A549 (cell line): ENCODE data around the gene HS6ST1. TPM values are rescaled to one million over a fixed set of nuclear protein-coding genes. Genes with fewer than 3 reads are reported as not detected.

ENCODE experiments used
- ATAC-seq, 2 experiments: fragments of 200-7000 bp in 1 of 2; fragments of >200 bp in 1 of 2; cut with Nextera tagmentation in 1 of 2; cut with Tn5 transposase in 1 of 2; 3 replicates each; pipeline versions ENCODE4 v1.8.0 to v1.9.1; 2018 to 2020; ENCODE audit warnings: mild to moderate bottlenecking in 1 of 2, moderate library complexity in 1 of 2
- CTCF ChIA-PET: fragments of 300-600 bp; sonication (Branson Sonifier 250); formaldehyde crosslinking; extraction: SDS; loops from one replicate; lab custom pipeline; 2021; ENCODE audit warnings: antibody characterized with exemption, inconsistent platforms; lab: Yijun Ruan, JAX
- POLR2A ChIA-PET: fragments of 350-600 bp; formaldehyde crosslinking; extraction: SDS; loops from one replicate; lab custom pipeline; 2021; ENCODE audit warnings: antibody characterized with exemption, inconsistent platforms; lab: Yijun Ruan, JAX
- DNase-seq, 2 experiments: peaks; one replicate each; pipeline versions ENCODE4 v3.0.0 to v3.0.0-alpha.2; 2011 to 2016; ENCODE audit warnings: low read depth in 1 of 2, low spot score in 1 of 2
- FAIRE-seq: peaks from 2 replicates; lab custom pipeline; 2011; peaks lifted over from hg19 to GRCh38; lab: Jason Lieb, UNC
- H3K27ac ChIP-seq, 2 experiments: fragments of >200 bp; sonication (Bioruptor Twin); formaldehyde crosslinking; 3 replicates each; pipeline ENCODE4 v1.5.1; 2016 to 2017
- H3K4me1 ChIP-seq: fragments of >200 bp; sonication (Bioruptor Twin); formaldehyde crosslinking; 3 replicates; pipeline ENCODE4 v1.6.1; 2016
- H3K4me2 ChIP-seq: fragments of >200 bp; sonication (Bioruptor Twin); formaldehyde crosslinking; 3 replicates; pipeline ENCODE4 v1.6.1; 2016
- H3K4me3 ChIP-seq: fragments of >200 bp; sonication (Bioruptor Twin); formaldehyde crosslinking; 3 replicates; pipeline ENCODE4 v1.5.1; 2016
- H3K9me3 ChIP-seq: fragments of >200 bp; sonication (Bioruptor Twin); formaldehyde crosslinking; 3 replicates; pipeline ENCODE4 v1.6.1; 2016
- CEBPB ChIP-seq, 2 experiments: fragments of >200 bp in 1 of 2; sonication (Bioruptor Twin) in 1 of 2; formaldehyde crosslinking in 1 of 2; IDR thresholded peaks; 2 replicates each; pipeline ENCODE4 v1.6.1; 2012 to 2016
- CHD2 ChIP-seq: fragments of 150-350 bp; IDR thresholded peaks from 2 replicates; pipeline ENCODE4 v1.6.1; 2014; ENCODE audit warnings: low read length; ENCODE audit not compliant: partially characterized antibody
- FOSB ChIP-seq: fragments of 250-450 bp; sonication (Bioruptor Pico); IDR thresholded peaks from 2 replicates; pipeline ENCODE4 v1.5.0; 2020; ENCODE audit warnings: mild to moderate bottlenecking, moderate library complexity
- FOXS1 ChIP-seq: fragments of 250-450 bp; sonication (Bioruptor Pico); IDR thresholded peaks from 2 replicates; pipeline ENCODE4 v1.5.0; 2020; ENCODE audit warnings: mild to moderate bottlenecking, moderate library complexity
- GATA3 ChIP-seq: IDR thresholded peaks from 2 replicates; pipeline ENCODE4 v1.6.1; 2012; ENCODE audit warnings: borderline replicate concordance
- HEYL ChIP-seq: fragments of 250-450 bp; sonication (Bioruptor Pico); IDR thresholded peaks from 2 replicates; pipeline ENCODE4 v1.8.0; 2021; ENCODE audit warnings: mild to moderate bottlenecking, moderate library complexity
- JUNB ChIP-seq: fragments of >200 bp; sonication (Bioruptor Twin); formaldehyde crosslinking; IDR thresholded peaks from 2 replicates; pipeline ENCODE4 v1.6.1; 2016
- KDM1A ChIP-seq: fragments of 200-600 bp; sonication (generic); IDR thresholded peaks from 2 replicates; pipeline ENCODE4 v1.6.1; 2016; ENCODE audit warnings: low read depth, mild to moderate bottlenecking
- KDM5A ChIP-seq: fragments of 200-600 bp; sonication (generic); IDR thresholded peaks from 2 replicates; pipeline ENCODE4 v1.6.1; 2016; ENCODE audit warnings: antibody characterized with exemption, mild to moderate bottlenecking
- MAFK ChIP-seq: fragments of 450-650 bp; IDR thresholded peaks from 2 replicates; pipeline ENCODE4 v1.6.1; 2014; ENCODE audit not compliant: partially characterized antibody
- MAZ ChIP-seq: fragments of 150-350 bp; IDR thresholded peaks from 2 replicates; pipeline ENCODE4 v1.6.1; 2014; ENCODE audit warnings: antibody characterized with exemption, low read depth, low read length, borderline replicate concordance
- POLR2AphosphoS2 ChIP-seq: conservative IDR thresholded peaks from 2 replicates; pipeline ENCODE4 v1.6.1; 2012; ENCODE audit warnings: low read length, improper control_type of control experiment, inconsistent platforms
- RARB ChIP-seq: fragments of 250-450 bp; sonication (Bioruptor Pico); IDR thresholded peaks from 2 replicates; pipeline ENCODE4 v1.8.0; 2021; ENCODE audit warnings: mild to moderate bottlenecking, moderate library complexity
- RCOR1 ChIP-seq: fragments of 150-350 bp; IDR thresholded peaks from 2 replicates; pipeline ENCODE4 v1.6.1; 2014; ENCODE audit warnings: antibody characterized with exemption, low read length, low read depth
- REST ChIP-seq: fragments of 200-600 bp; sonication (generic); IDR thresholded peaks from 2 replicates; pipeline ENCODE4 v1.6.1; 2016; ENCODE audit warnings: antibody characterized with exemption, mild to moderate bottlenecking, moderate library complexity
- RFX5 ChIP-seq: fragments of 450-650 bp; IDR thresholded peaks from 2 replicates; pipeline ENCODE4 v1.7.1; 2014; ENCODE audit warnings: antibody characterized with exemption, mild to moderate bottlenecking, moderate library complexity
- SREBF2 ChIP-seq: fragments of 450-650 bp; IDR thresholded peaks from 2 replicates; pipeline ENCODE4 v1.6.1; 2014; ENCODE audit warnings: mild to moderate bottlenecking, moderate library complexity
- ZC3H11A ChIP-seq: fragments of 450-650 bp; IDR thresholded peaks from 2 replicates; pipeline ENCODE4 v1.6.1; 2014; ENCODE audit warnings: antibody characterized with exemption, mild to moderate bottlenecking
- ZNF302 ChIP-seq: fragments of 250-450 bp; sonication (Bioruptor Pico); IDR thresholded peaks from 2 replicates; pipeline ENCODE4 v1.9.0; 2021; ENCODE audit warnings: inconsistent platforms, mild to moderate bottlenecking, moderate library complexity
- ZSCAN20 ChIP-seq: fragments of 250-450 bp; sonication (Bioruptor Pico); IDR thresholded peaks from 2 replicates; pipeline ENCODE4 v1.8.0; 2022; ENCODE audit warnings: mild to moderate bottlenecking, moderate library complexity
- WGBS: methylation state at CpG from one replicate; pipeline ENCODE4 v1.1.6; 2017; ENCODE audit errors: missing lambda C conversion rate; 5-methylcytosine and 5-hydroxymethylcytosine counted together
- polyA plus RNA-seq, 4 experiments: library from polyadenylated mRNA; depleted of rRNA in 3 of 4; stranded (reverse); fragments of >200 nt; fragmentation: RNase III in 1 of 4; extraction: RNeasy Plus Mini Kit Qiagen cat#74134 plus additional on column Dnase treatment in 1 of 4; gene quantifications; 2 replicates in 3 of 4; 3 replicates in 1 of 4; pipeline ENCODE4 v1.2.3, GENCODE V29; 2011 to 2017
- TF ChIP-seq, protein P1 (sequence below): fragments of 450-650 bp; IDR thresholded peaks from 2 replicates; pipeline ENCODE4 v1.6.1; 2014; ENCODE audit warnings: antibody characterized with exemption
- TF ChIP-seq, protein P2 (sequence below): IDR thresholded peaks from 2 replicates; pipeline ENCODE4 v1.6.1; 2012
- TF ChIP-seq, protein P3 (sequence below): IDR thresholded peaks from 2 replicates; pipeline ENCODE4 v1.6.1; 2012

Gene HS6ST1
- polyA plus RNA-seq, 2 of the 4 experiments (the other 2 are of a cell fraction), result 3.8 to 11.6 TPM

DNA sequence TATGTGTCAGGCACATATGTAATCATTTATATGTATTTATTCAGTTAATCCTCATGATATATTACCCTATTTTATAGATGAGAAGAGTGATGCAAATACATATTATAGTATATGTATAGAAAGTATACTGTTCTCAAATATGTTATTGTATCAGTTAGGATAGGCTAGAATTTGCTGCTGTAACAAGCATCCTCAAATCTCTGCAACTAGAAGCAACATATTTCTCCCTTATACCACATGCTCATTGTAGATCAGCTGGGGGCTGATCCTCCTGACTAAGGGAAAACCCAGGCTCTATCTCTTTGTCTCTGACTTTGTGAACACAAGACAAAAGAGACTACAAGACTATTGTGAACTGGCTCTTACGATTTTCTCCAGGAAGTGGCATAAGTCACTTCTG, 24.8 kb upstream of the HS6ST1 start:
- Histone ChIP-seq H3K4me2 (no peak overlapping the region), H3K27ac (no peak overlapping the region), H3K9me3 (no peaks in the 10 kb centered on the region), H3K4me1 (no peaks in the 10 kb centered on the region), H3K4me3 (no peak overlapping the region)
- POLR2A ChIA-PET, result no interaction called here
- DNase-seq, result no peak
- CTCF ChIA-PET, result no interaction called here
- 42% methylated on average over 1 of the region's 1 CpG for WGBS
- FAIRE-seq, result no peak
- TF ChIP-seq ZNF302 (CRISPR knock-in tag) (no peak), ZC3H11A (no peak), GATA3 (no peak), CHD2 (no peak), RCOR1 (no peak), RFX5 (no peak), KDM5A (no peak), HEYL (CRISPR knock-in tag) (no peak), FOSB (CRISPR knock-in tag) (no peak), RARB (CRISPR knock-in tag) (no peak), CEBPB (IDR thresholded peaks at IDR 0.05) (no peak), REST (no peak), FOXS1 (CRISPR knock-in tag) (no peak), SREBF2 (no peak), MAZ (no peak), POLR2AphosphoS2 (no peak), MAFK (no peak), ZSCAN20 (no peak)
- TF ChIP-seq, protein P1, sequence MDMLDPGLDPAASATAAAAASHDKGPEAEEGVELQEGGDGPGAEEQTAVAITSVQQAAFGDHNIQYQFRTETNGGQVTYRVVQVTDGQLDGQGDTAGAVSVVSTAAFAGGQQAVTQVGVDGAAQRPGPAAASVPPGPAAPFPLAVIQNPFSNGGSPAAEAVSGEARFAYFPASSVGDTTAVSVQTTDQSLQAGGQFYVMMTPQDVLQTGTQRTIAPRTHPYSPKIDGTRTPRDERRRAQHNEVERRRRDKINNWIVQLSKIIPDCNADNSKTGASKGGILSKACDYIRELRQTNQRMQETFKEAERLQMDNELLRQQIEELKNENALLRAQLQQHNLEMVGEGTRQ, result no peak
- ATAC-seq, result no peak

- H3K4me1 ChIP-seq, result no peaks in the 10 kb centered on the region
- POLR2A ChIA-PET, result no interaction called here
- CTCF ChIA-PET, result no interaction called here
- no peak for TF ChIP-seq KDM1A
- no peak for TF ChIP-seq MAZ
- TF ChIP-seq JUNB, result no peak
- TF ChIP-seq, protein P2, sequence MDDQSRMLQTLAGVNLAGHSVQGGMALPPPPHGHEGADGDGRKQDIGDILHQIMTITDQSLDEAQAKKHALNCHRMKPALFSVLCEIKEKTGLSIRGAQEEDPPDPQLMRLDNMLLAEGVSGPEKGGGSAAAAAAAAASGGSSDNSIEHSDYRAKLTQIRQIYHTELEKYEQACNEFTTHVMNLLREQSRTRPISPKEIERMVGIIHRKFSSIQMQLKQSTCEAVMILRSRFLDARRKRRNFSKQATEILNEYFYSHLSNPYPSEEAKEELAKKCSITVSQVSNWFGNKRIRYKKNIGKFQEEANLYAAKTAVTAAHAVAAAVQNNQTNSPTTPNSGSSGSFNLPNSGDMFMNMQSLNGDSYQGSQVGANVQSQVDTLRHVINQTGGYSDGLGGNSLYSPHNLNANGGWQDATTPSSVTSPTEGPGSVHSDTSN, result no peak
- TF ChIP-seq, protein P1, result no peak
- TF ChIP-seq, protein P3, sequence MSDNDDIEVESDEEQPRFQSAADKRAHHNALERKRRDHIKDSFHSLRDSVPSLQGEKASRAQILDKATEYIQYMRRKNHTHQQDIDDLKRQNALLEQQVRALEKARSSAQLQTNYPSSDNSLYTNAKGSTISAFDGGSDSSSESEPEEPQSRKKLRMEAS, result no peak
- H3K27ac ChIP-seq, result no peak overlapping the region
- H3K4me2 ChIP-seq, result no peak overlapping the region
- ATAC-seq, result no peak
- no peak overlapping the region for H3K4me3 ChIP-seq
- WGBS, result 15% methylated on average over 3 of the region's 3 CpGs
- FAIRE-seq, result no peak
- DNase-seq, result no peak
- H3K9me3 ChIP-seq, result 0 out of 3 replicates have a peak, but pooled peaks cover 4% of the 10 kb centered on the region
Measured at GRCh38 chr2:128342550-128342949, 23.9 kb upstream of the HS6ST1 start.
